T-helper 2 cell treated with Interferon-gamma antibody and Interleukin-4, amounts not matched to agents 100 ng/mL and 5 ng/mL, for 36 hours (primary cell): ENCODE results near the gene HPS6. TPM values are rescaled to one million over a fixed set of nuclear protein-coding genes. Genes with fewer than 3 reads are reported as not detected.

Source experiments
- intact Hi-C: fragments of 100-400 bp; cut with micrococcal nuclease; formaldehyde crosslinking; loops from one replicate; pipeline ENCODE4 v1.15.1; 2023
- total RNA-seq: library from RNA; stranded (reverse); gene quantifications from 2 replicates; pipeline ENCODE4 v1.2.3, GENCODE V29; 2022

Gene HPS6
- total RNA-seq, 1 donor from 2014 or later, result 22.1 TPM

DNA sequence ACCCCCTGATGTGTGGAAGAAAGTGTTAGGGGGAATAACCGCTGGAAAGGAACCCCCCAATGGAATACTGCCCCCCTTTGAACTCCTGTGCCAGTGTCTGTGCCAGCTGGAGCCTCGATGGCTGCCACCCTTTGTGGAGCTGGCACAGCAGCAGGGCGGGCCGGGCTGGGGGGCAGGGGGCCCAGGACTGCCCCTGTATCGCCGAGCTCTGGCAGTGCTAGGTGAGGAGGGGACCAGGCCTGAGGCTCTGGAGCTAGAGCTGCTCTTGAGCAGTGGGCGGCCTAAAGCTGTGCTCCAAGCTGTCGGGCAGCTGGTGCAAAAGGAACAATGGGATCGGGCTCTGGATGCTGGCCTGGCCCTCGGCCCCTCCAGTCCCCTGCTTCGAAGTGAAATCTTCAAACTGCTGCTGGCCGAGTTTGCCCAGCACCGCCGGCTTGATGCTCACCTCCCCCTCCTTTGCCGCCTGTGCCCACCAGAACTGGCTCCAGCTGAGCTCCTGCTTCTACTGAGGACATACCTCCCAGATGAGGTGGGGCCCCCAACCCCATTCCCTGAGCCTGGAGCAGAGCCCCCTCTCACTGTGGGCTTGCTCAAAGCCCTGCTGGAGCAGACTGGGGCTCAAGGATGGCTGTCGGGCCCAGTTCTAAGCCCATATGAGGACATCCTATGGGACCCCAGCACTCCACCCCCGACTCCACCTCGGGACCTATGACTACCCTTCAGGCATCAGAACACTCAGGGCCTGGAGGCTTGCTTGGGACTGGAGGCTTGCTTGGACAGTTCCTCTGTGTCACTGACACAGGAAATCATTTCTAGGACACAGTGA lies 2.2 kb downstream of the HPS6 start:
- intact Hi-C loops, result loop anchor here (5.0 kb wide), 1 partner anchor 50 kb away; no protein-coding TSS in a partner anchor

GRCh38 chr10:102068216-102068615 lies 3.1 kb downstream of the HPS6 start:
- intact Hi-C loops, result loop anchor here (5.0 kb wide), 1 partner anchor 49 kb away; no protein-coding TSS in a partner anchor

DNA sequence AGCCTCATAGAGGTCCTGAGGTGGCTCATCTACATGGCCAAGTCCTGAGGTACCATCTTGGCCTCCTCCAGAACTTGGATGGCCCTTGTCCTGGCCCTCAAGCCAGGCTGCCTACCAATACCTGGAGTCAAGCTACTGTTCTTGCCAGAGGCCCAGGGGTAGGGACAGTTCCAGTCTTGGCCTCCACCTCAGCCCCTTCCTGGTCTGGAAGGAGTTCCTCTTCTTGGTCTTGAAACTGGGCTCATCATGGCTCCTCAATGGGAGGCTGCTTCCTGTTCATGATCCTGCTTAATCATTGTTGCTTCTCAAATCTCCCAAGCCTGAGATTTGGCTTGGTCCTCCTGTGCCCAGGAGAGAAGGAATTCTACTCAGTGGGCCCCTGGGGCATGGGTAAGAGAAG lies 3.9 kb downstream of the HPS6 start:
- intact Hi-C loops, result loop anchor here (5.0 kb wide), 1 partner anchor 48 kb away; no protein-coding TSS in a partner anchor

GRCh38 chr10:102072673-102073527 lies 7.8 kb downstream of the HPS6 start:
- intact Hi-C loops, result loop anchor here (1.0 to 2.0 kb wide), 3 partner anchors 184 to 292 kb away; no protein-coding TSS in a partner anchor

GRCh38 chr10:102083541-102083940 lies 18.4 kb downstream of the HPS6 start:
- intact Hi-C loops, result no loop called here

DNA sequence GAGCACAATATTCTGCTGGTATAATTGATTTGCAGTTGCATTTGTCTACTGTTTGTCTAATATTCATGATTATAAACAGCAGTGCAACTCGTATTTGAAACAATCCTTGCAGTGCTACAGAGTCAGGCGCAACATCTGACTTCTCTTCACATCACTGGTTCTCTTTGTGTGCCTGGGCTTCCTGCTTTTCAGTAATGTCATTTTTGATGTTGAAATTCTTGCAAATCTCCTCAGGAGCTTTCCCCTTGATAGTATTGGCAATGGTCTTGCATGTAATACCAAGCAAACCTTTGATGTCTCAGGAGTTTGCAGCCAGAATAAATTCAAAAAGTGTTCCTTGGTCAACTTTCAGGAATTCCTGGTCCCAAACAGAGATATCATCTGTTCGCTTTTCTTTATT lies 20.2 kb downstream of the HPS6 start:
- intact Hi-C loops, result no loop called here

GRCh38 chr10:102086196-102086595 lies 21.0 kb downstream of the HPS6 start:
- intact Hi-C loops, result no loop called here

DNA sequence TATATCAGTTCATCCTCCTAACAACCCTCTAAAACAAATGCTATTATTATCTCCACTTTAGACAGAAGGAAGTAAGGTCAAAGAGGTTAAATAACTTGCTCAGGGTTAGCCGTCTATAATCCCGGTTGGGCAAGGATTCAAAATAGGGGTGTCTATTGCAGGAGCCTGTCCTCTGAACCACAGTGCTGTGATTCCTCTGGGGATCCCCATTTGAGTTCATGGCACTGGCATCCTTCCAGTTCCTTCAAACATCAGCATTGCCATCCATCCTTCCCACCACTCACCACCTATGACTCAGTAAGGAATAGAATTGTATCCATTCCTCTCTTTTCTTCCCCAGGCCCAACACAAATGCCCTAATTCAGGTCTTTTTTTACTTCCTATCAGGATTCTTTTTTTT lies 25.6 kb downstream of the HPS6 start:
- intact Hi-C loops, result no loop called here

GRCh38 chr10:102096449-102096848 lies 31.3 kb downstream of the HPS6 start:
- intact Hi-C loops, result no loop called here

- intact Hi-C loops, result no loop called here
Observed at GRCh38 chr10:102101152-102101551, 36.0 kb downstream of the HPS6 start.

DNA sequence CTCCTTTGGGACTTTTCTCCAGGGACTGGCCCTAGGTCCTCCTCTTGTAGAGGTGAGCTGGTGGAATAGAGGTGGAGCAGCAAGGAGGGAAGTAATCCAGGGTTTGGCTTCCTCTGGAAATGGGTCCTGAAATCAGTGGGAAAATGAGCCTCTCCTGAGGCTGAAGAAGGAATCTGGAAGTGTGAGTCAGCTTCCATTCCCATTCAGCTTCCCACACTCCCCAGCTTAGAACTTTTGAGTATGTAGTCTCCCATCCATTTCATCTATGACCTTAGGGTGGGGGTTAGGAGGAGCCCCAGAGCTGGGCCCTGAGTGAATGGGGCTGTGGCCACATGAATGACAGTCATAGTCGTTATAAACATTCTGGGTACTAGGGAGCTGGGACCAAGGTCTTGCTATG lies 37.3 kb downstream of the HPS6 start:
- intact Hi-C loops, result no loop called here

GRCh38 chr10:102106998-102107397 lies 41.8 kb downstream of the HPS6 start:
- intact Hi-C loops, result no loop called here

DNA sequence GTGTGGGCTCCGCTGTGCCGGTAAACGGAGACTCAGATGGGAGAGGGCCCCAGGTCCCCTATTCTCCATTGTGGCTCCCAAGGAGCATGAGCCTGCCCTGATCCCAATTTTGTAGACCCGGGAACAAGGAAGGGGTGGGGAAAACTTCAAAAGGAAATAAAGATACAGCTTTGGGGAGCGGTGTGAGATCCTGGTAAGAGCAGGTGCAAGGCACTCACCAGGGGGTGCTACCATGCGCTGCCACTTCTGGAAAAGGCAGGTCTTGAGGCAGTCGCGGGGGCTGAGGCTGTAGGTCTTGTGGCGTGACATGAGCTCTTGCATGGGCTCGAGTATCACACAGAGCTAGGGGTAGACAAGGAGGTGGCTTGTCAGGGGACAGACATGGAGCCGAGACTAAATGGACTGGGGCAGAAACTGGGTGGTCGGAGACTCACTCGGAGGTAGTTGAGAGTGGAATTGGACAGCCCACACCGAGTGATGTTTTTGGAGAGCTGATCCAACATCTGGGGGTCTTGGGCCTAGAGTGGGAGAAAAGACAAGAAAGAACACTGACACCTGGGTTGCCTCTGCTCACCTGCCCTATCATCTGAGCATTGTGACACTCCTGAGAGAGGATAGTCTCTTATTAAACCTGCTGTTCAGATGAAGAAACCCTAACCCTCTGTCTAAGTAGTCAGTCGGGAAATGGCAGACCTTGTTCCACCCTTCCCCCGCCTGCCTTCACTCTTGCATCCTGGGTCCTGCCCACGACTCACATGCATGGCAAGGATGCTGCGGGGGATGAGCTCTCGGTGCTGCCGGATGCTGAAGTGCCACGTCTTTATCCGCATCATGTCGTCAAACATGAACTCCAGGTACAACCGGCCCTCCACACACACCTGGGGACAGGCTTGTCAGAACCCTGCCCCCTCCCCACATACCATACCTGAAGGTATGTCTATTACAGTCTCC lies 44.3 kb downstream of the HPS6 start:
- intact Hi-C loops, result no loop called here

- intact Hi-C loops, result no loop called here
Observed at GRCh38 chr10:102111276-102111675, 46.1 kb downstream of the HPS6 start.

GRCh38 chr10:102112210-102112817 lies 47.2 kb downstream of the HPS6 start:
- intact Hi-C loops, result no loop called here

- intact Hi-C loops, result no loop called here
Observed at GRCh38 chr10:102113261-102113955, 48.3 kb downstream of the HPS6 start.

DNA sequence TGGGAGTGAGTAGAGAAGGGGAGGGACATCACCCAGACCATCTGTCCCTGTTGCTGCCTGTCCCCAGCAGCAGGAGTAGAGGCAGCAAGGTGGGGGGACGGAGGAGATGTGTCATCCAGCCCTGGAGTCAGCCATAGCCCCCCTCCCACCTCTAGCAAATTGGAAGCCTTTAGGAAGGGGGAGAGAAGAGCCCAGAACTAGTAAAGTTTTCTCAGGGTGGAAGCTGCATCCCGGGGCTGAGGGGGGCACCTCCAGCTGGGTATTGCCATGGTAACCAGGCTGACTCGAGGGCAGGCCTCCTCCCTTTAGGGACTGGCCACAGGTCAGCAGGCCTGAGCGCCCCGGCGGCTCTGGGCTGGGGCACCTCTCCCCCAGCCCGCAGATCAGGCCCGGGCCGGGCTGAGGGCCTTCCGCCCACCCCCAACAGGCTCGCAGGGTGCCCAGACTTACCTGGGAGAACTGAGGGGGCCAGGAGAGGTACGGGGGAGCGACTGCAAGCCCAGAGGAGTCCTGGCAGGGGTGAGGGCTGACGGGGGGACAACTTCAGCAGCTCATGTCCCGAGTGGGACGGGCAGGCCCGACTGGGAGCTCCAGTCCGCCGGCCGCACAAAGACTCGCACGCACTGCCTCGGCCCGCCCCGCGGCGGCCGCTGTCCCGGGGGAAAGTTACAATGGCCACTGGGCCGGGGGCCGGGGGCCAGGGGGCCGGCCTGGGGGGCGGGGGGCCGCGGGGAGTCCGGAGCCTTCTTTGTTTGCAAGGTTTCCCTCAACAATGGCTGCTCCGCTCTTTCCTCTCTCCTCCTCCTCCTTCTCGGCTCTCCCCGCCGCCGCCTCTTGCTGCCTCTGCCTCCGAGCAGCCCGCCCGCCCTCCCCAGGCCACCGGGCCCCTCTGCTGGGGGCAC lies 49.1 kb downstream of the HPS6 start:
- intact Hi-C loops, result loop anchor here (1.0 kb wide), 1 partner anchor 38 kb away; the partner anchor contains the start of gene NOLC1

GRCh38 chr10:102114861-102115618 lies 49.9 kb downstream of the HPS6 start:
- intact Hi-C loops, result loop anchor here (1.0 to 5.0 kb wide), 5 partner anchors 17 to 387 kb away; partner anchors contain the start of genes ACTR1A, HPS6, NOLC1 and SUFU
